HS-5 (cell line): ENCODE measurements around the gene SCN2B.

Experiments
- DNase-seq: peaks from one replicate; pipeline ENCODE4 v3.0.0-alpha.2; 2012; ENCODE audit warnings: low read depth

SCN2B gene

DNA sequence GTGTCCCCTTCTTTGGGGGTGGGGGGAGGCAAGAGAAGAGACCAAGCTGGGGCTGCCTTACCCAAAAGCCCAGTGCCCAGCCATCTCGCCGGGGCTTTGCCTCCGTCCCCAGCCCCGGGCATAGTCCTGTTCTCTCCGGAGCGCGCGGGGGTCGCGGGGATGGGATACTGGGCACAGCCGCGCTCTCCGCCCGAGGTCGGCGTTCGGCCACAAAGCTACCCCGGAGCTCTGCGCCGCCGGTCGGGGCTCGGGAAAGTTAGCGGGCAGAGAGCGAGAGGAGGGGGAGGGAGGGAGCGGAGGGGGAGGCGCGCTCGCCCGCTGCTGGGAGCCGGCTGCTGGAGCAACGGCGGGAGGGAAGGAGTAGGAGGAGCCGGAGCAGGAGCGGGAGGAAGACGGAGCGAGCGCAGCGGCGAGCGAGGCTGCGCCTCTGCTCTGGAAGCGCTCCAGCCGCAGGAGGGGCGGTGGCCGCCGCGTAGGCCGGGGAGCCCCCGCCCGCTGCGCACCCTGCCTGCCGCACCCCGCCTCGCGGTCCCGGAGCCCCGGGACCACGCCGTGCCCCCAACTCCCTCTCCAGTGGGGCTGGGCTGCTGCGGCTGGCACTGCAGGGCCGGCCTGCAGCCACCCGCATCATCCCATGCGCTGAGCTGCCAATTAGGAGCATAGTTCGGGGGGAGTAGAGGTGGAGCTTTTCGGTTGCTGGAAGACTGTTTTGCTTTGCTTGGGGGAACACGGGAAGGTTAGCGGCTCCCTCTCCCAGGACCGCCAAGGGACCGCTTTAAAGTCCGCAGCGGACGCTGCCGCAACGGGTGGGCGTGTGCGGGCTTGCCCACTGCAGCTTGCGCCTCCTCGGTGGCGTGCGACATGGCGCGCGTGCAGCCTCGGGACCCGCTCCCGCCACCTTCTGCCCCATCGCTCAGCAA, 23.6 kb downstream of the SCN2B start, which contains the start of gene SCN4B:
Gene SCN4B (minus strand): TSS at position 272 of the 920 bp plus-strand sequence. CDS start 150 bp downstream, at position 122.
- DNase-seq, result no peak

DNA sequence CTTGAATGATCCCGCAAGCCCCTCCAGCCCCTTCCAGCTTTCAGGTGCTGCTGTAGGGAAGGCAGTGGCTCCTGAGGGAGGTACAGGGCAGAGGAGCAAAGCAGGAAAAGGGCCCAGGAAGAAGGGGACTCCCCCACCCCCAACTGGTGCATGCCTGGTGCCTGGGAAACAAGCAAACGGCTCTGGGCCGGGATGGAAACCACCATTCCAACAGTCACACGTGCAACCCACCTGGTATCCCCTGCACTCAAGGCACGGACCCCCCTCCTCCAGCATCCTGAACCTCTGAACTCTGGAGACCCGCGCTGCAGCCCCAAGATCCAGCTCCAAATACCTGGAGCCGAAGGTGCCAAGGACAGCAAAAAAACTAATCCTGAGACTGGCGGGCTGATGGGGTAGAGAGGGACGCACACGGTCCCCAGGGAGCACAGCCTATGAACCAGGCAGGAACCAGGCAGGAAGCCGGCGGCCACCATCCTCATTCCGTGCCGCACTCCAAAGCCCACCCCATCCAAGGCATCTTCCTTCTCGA, 24.4 kb downstream of the SCN2B start:
- no peak for DNase-seq

GRCh38 chr11:118151431-118151830, 25.0 kb downstream of the SCN2B start:
- no peak for DNase-seq

DNA sequence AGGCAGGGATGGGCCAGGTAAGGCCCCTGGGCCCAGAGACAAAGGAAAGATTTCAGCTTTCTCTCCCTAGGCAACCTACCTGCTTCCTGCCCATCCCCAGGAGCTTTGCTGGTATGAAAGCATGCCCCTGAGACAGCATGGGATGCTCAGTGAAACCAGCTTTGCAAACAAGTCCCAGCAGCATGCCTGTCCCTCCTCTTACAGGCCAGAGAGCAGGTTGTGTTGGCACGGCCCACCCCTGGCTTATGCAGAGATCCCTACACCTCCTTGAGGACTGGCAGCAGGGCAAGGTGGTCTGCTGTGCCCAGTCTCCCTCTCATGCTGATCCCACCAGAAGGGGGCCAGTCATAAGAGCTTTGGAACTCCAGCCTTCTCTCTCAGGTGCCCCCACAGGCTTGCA, 26.9 kb downstream of the SCN2B start:
- DNase-seq, result no peak

GRCh38 chr11:118148856-118149255, 27.6 kb downstream of the SCN2B start:
- no peak for DNase-seq

GRCh38 chr11:118148240-118148639, 28.2 kb downstream of the SCN2B start:
- no peak for DNase-seq

DNA sequence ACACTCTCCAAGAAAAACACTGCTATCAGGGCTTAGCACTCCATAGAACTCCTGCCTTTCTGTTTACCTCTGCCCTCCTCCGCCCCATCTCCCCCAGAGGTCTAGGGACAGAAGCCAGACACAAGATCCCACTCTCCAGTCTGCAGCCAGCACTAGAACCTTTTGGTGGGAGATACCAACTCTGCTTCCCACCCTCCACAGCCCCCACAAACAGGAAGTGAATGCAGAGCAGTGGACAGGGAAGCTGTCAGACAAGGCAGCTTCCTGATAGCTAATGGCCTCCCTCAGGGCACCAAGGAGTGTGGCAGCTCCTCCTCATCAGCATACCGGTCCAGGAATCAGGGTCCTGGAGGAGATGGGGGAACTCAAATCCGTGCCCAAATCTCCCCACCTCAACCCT, 28.9 kb downstream of the SCN2B start:
- no peak for DNase-seq

DNA sequence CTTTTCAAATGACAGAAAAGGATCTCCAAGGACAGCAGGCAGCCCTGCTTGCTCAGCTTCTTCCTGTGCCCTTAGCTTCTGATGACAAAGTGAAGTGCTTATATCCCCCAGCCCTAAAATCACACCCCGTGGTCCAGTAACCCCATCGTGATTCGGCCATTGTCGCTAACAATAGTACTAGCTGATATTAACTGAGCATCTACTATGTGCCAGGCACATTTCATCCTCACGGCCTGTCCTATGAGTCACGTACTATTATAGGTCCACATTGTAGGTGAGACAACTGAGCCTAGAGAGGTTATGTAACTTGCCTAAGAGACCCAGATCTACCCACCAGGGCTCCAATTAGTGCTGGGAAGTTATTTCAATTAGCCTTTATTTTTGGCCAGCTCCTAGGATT, 29.9 kb downstream of the SCN2B start:
- DNase-seq, result no peak

DNA sequence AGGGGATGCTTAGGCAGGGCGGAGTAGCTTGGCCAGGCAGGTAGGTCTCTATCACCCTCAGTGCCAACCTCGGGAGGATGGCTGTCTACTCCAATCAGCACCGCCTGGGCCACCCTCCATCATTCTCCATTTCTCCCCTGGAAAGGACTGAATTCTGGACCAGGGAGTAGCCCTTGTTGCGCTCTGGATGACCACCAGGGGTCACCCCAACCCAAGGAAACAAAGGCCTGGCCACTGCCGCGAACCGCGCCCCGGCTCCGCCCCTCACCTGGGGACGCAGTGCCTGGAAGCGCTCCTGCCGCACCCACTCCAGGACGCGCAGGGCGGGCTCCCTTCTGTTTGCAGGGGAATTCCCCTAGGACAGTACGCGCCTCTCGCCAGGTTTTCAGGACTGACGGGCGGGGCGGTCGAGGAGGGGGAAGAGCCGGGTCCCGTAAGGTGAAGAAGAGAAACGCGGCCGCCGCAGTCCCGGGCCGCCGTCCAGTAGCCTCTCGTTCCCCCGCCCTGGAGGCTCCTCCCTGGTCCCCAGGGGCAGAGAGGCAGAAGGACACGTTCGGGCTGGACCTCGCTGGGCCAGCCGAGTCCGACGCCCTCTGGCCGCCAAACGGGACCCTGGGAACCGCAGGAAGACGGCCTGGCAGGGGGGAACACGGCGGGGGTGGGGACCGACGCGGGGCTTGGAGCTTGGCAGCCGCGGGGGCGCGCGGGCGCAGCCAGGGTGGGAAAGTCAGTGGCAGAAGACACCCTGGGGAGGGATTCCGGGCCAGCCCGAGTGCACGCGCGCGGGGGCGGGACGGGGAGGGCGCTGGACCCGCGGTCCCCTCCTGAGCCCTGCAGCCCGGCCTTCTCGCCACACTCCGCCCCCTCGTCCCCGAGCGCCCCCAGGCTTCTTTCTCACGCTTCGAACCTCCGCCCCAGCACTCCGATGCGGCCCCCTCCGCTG, 30.9 kb downstream of the SCN2B start:
- DNase-seq, result peak; percentile 36

GRCh38 chr11:118144301-118145268, 31.9 kb downstream of the SCN2B start:
- DNase-seq, result no peak

GRCh38 chr11:118143661-118144185, 32.7 kb downstream of the SCN2B start:
- no peak for DNase-seq

GRCh38 chr11:118142809-118143208, 33.6 kb downstream of the SCN2B start:
- no peak for DNase-seq

GRCh38 chr11:118142081-118142480, 34.4 kb downstream of the SCN2B start:
- no peak for DNase-seq

DNA sequence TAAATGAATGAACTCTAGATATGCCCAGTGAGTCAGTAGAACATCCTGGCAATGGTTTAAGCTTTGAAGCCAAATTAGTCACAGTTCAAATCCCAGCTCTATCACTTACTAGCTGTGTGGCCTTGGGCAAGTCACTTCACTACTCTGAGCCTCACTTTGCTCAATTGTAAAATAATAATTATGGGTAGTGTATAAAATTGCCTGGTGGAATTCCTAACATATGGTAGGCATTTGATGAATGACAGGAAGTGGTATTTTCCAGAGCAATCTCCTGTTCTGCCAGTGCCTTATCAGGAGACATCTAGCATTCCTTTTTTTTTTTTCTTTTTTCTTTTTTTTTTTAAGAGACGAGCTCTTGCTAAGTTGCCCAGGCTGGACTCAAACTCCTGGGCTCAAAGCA, 36.9 kb downstream of the SCN2B start:
- no peak for DNase-seq

DNA sequence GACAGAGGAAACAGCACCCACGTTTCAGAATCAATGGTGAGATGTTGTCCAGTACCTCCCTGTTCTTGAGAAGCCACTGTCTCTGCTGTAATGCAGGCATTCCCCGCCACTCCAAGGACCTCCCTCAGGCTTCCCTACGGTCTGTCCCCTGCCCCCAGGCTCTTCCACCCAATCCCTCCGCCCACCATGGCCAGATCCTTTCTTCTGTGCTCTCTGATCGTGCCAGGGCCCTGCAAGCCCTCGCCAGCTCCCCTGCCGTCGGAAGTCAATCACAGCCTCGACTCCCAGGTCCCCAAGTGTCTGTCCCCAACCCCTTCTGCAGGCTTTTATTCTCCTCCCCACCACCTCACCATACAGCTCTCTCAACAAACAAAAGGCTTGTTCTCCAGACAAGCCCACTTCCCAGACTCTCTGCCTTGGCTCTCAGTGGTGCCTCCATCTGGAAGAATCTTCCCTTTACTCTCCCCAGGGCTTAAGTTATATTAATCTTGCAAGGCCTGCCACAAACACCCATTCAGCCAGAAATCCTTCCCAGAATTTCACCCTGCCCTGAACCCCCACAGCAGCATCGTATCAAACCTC, 37.5 kb downstream of the SCN2B start:
- no peak for DNase-seq

- no peak for DNase-seq
These were observed 39.6 kb downstream of the SCN2B start for GRCh38 chr11:118136801-118137200.

- DNase-seq, result no peak
These were observed 40.1 kb downstream of the SCN2B start for GRCh38 chr11:118136341-118136740.

GRCh38 chr11:118135796-118136165, 40.7 kb downstream of the SCN2B start:
- no peak for DNase-seq

- no peak for DNase-seq
These were observed 41.2 kb downstream of the SCN2B start for GRCh38 chr11:118135051-118135795.

DNA sequence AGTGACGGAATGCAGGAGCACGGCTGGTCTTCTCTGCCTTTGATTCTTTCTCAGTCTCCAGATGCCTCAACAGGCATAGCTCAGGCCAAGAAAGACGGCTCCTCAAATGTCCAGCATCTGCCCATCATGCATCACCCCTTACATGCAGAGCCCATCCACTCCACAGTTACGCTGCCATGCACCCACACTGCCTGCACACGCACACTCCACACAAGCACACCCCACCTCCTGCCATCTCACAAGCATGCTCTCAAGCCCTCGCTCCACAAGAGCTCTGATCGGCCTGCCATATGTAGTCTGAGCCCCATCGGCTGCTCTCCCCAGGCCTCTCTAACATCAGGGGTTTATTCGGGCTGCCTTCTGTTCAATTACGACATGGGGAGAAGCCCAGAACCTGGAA, 42.6 kb downstream of the SCN2B start:
- no peak for DNase-seq
